Vagina (tissue), 2 donors: ENCODE measurements around the gene CCL28. TPM values are rescaled to one million over a fixed set of nuclear protein-coding genes. Genes with fewer than 3 reads are reported as not detected.
"Not testable (repeated sequence)": the region's sequence is repeated elsewhere in the genome, so short reads cannot be mapped to it uniquely, and the experiment has no call there.

Experiments used
- DNase-seq, 2 donors: peaks; one replicate each; pipeline ENCODE4 v3.0.0-alpha.2; 2017; ENCODE audit errors: extremely low spot score in 2 of 2
- H3K27ac ChIP-seq: fragments of 200-600 bp; sonication (generic); one replicate; pipeline ENCODE4 v1.5.1; 2019
- H3K27me3 ChIP-seq: fragments of 200-600 bp; sonication (generic); one replicate; pipeline ENCODE4 v1.5.1; 2019
- H3K36me3 ChIP-seq, 2 donors: fragments of 200-600 bp; sonication (generic); one replicate each; pipeline ENCODE4 v1.5.1; 2017 to 2019
- H3K4me1 ChIP-seq: fragments of 200-600 bp; sonication (generic); one replicate; pipeline ENCODE4 v1.5.1; 2019
- H3K4me3 ChIP-seq, 2 donors: fragments of 200-600 bp; sonication (generic); 1 replicate in 1 of 2; 2 replicates in 1 of 2; pipeline ENCODE4 v1.5.1; 2016 to 2019
- H3K9me3 ChIP-seq: fragments of 200-600 bp; sonication (generic); one replicate; pipeline ENCODE4 v1.5.1; 2019
- POLR2A ChIP-seq, 2 donors: fragments of 450-650 bp; IDR thresholded peaks; one replicate each; pipeline ENCODE4 v1.6.1; 2017; ENCODE audit warnings: antibody characterized with exemption in 2 of 2, mild to moderate bottlenecking in 2 of 2, moderate library complexity in 2 of 2
- POLR2AphosphoS5 ChIP-seq, 2 donors: sonication (generic); formaldehyde crosslinking; IDR thresholded peaks; one replicate each; pipeline ENCODE4 v1.9.0; 2017; ENCODE audit warnings: antibody characterized with exemption in 2 of 2, mild to moderate bottlenecking in 2 of 2, low read depth in 1 of 2; ENCODE audit not compliant: insufficient read depth in 1 of 2
- intact Hi-C: fragments of 100-400 bp; cut with DNase I; formaldehyde crosslinking; loops from one replicate; pipeline ENCODE4 v1.15.1; 2023
- total RNA-seq: library from RNA; depleted of rRNA; stranded (reverse); fragments of >200 nt; gene quantifications from one replicate; pipeline ENCODE4 v1.2.3, GENCODE V29; 2016
- TF ChIP-seq, protein P1 (sequence below), 3 experiments: fragments of 450-650 bp in 2 of 3; fragments of 200-600 bp in 1 of 3; sonication (generic) in 1 of 3; IDR thresholded peaks; one replicate each; pipeline ENCODE4 v1.5.1; 2017 to 2019; ENCODE audit warnings: antibody characterized with exemption in 3 of 3, mild to moderate bottlenecking in 2 of 3, moderate library complexity in 2 of 3

CCL28 gene
- total RNA-seq, 1 donor from 2014 or later, result 0.74 TPM

DNA sequence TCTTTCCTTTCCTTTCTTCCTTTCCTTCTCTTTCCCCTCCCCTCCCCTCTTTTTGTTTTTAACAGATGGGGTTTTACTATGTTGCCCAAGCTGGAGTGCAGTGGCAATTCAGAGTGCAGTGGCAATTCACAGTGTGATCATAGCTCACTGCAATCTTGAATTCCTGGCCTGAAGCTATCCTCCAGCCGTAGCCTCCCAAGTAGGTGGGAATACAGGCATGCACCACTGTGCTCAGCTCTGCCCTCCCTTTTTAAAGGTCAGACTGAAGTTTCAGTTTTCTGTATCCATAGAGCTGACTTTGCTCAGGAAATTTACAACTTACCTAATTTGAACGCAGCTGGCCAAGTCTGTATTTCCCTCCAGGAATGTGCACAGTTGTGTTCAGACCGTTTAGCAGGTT, 696 bp downstream of the CCL28 start:
- intact Hi-C loops, result no loop called here
- Histone ChIP-seq H3K36me3 (no peaks in the 10 kb centered on the region), H3K9me3 (no peaks in the 10 kb centered on the region), H3K27ac (no peak overlapping the region), H3K27me3 (no peaks in the 10 kb centered on the region), H3K4me3 (no peak overlapping the region), H3K4me1 (no peaks in the 10 kb centered on the region)
- DNase-seq, result peak in 1 of 2 donors; percentile 34
- TF ChIP-seq, protein P1, sequence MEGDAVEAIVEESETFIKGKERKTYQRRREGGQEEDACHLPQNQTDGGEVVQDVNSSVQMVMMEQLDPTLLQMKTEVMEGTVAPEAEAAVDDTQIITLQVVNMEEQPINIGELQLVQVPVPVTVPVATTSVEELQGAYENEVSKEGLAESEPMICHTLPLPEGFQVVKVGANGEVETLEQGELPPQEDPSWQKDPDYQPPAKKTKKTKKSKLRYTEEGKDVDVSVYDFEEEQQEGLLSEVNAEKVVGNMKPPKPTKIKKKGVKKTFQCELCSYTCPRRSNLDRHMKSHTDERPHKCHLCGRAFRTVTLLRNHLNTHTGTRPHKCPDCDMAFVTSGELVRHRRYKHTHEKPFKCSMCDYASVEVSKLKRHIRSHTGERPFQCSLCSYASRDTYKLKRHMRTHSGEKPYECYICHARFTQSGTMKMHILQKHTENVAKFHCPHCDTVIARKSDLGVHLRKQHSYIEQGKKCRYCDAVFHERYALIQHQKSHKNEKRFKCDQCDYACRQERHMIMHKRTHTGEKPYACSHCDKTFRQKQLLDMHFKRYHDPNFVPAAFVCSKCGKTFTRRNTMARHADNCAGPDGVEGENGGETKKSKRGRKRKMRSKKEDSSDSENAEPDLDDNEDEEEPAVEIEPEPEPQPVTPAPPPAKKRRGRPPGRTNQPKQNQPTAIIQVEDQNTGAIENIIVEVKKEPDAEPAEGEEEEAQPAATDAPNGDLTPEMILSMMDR (IDR thresholded peaks at IDR 0.05), result no peak
- TF ChIP-seq POLR2A (IDR thresholded peaks at IDR 0.05) (no peak), POLR2AphosphoS5 (IDR thresholded peaks at IDR 0.05; ENCODE audit: insufficient read depth in 1 of 2, low read depth in 1 of 2) (no peak)

DNA sequence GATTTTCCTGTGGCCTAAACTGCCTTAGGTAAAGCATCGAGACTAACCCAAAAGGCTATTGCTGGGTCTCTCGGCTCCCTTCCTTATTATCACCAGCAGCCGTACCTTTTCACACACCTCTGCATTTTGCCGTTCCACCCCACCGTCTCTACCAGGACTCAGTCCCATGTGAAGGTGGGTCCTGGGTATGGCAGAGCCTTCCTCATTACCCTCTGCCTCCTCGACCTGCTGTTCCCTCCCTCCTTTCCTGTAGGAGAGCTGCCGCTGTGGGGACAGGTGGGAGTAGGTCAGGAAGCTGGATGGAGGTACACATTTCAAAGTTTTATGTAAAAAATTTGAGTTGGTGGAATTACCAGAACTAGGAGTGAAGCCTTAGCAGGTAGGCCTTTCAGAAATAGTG, 1.8 kb downstream of the CCL28 start:
- no peak overlapping the region for H3K27ac ChIP-seq
- H3K9me3 ChIP-seq, result no peaks in the 10 kb centered on the region
- H3K36me3 ChIP-seq, result no peaks in the 10 kb centered on the region
- H3K4me1 ChIP-seq, result no peaks in the 10 kb centered on the region
- no peak for TF ChIP-seq POLR2A (IDR thresholded peaks at IDR 0.05)
- TF ChIP-seq, protein P1 (IDR thresholded peaks at IDR 0.05), result no peak
- TF ChIP-seq POLR2AphosphoS5 (IDR thresholded peaks at IDR 0.05; ENCODE audit: insufficient read depth in 1 of 2, low read depth in 1 of 2), result no peak
- peak in 1 of 2 donors; percentile 42 for DNase-seq
- H3K4me3 ChIP-seq, result no peak overlapping the region
- intact Hi-C loops, result no loop called here
- H3K27me3 ChIP-seq, result no peaks in the 10 kb centered on the region

DNA sequence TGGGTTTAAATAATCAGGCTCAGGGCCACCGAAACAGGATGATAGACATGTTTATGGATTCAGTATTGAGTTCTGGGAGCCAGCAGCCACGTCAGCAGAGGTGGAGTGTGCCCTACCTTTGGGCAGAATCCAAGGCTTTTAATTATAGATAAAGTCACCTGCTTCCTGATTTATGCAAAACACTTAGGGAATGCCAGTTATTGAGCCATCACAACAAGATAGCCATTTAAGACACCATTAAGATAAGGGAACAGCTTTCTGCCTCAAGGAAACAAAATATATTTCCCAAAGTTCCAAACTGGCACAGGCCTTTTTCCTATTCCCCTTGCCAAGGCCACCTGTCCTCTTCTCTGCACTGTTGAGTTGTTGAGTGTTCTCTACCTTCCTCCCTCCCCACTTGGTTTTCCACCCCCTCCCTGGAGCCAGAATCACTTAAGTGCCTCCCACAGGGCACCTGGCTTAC, 2.4 kb downstream of the CCL28 start:
- DNase-seq, result no peak
- H3K27ac ChIP-seq, result no peak overlapping the region
- TF ChIP-seq POLR2A (IDR thresholded peaks at IDR 0.05) (no peak), POLR2AphosphoS5 (IDR thresholded peaks at IDR 0.05; ENCODE audit: insufficient read depth in 1 of 2, low read depth in 1 of 2) (no peak)
- TF ChIP-seq, protein P1 (IDR thresholded peaks at IDR 0.05), result no peak
- no peaks in the 10 kb centered on the region for H3K27me3 ChIP-seq
- no peaks in the 10 kb centered on the region for H3K9me3 ChIP-seq
- H3K36me3 ChIP-seq, result no peaks in the 10 kb centered on the region
- intact Hi-C loops, result no loop called here
- no peak overlapping the region for H3K4me3 ChIP-seq
- H3K4me1 ChIP-seq, result no peaks in the 10 kb centered on the region

DNA sequence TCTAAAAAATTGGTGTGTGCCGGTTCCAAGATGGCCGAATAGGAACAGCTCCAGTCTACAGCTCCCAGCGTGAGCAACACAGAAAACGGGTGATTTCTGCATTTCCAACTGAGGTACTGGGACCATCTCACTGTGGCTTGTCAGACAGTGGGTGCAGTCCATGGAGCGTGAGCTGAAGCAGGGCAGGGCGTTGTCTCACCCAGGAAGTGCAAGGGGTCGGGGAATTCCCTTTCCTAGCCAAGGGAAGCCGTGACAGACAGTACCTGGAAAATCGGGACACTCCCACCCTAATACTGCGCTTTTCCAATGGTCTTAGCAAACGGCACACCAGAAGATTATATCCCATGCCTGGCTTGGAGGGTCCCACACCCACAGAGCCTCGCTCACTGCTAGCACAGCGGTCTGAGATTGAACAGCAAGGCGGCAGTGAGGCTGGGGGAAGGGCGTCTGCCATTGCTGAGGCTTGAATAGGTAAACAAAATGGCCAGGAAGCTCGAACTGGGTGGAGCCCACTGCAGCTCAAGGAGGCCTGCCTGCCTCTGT, 9.6 kb downstream of the CCL28 start:
- H3K27me3 ChIP-seq, DNase-seq, H3K27ac ChIP-seq, H3K4me1 ChIP-seq, H3K9me3 ChIP-seq, H3K4me3 ChIP-seq, H3K36me3 ChIP-seq, intact Hi-C loops: not testable (repeated sequence)

DNA sequence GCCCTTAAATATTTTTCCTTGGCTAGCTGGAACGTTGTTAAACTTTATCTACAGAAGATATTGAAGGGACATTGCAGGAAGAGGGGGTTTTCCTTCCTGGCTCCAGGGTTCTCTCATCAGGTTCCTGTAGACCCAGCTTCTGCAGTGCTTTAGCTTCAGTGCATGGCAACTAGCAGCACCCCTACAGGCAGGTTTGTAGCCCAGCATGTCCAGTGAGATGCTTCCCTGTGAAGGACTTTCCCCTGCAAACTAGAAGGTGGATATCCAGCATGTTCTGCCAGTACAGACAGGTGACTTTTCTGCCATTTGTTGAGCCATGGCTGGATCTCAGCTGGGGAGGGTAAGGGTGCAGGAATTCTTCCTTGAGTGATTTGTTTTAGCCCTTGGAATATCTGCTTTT, 10.4 kb downstream of the CCL28 start:
- Histone ChIP-seq H3K36me3 (no peaks in the 10 kb centered on the region), H3K4me1 (no peaks in the 10 kb centered on the region), H3K9me3 (no peaks in the 10 kb centered on the region), H3K27ac (no peak overlapping the region), H3K27me3 (no peaks in the 10 kb centered on the region), H3K4me3 (no peak overlapping the region)
- DNase-seq, result no peak
- intact Hi-C loops, result no loop called here
- TF ChIP-seq POLR2AphosphoS5 (IDR thresholded peaks at IDR 0.05; ENCODE audit: insufficient read depth in 1 of 2, low read depth in 1 of 2), result no peak
- TF ChIP-seq, protein P1 (IDR thresholded peaks at IDR 0.05), result no peak
- no peak for TF ChIP-seq POLR2A (IDR thresholded peaks at IDR 0.05)
